ENCODE measurements around the gene ZBTB8OS.

DNA sequence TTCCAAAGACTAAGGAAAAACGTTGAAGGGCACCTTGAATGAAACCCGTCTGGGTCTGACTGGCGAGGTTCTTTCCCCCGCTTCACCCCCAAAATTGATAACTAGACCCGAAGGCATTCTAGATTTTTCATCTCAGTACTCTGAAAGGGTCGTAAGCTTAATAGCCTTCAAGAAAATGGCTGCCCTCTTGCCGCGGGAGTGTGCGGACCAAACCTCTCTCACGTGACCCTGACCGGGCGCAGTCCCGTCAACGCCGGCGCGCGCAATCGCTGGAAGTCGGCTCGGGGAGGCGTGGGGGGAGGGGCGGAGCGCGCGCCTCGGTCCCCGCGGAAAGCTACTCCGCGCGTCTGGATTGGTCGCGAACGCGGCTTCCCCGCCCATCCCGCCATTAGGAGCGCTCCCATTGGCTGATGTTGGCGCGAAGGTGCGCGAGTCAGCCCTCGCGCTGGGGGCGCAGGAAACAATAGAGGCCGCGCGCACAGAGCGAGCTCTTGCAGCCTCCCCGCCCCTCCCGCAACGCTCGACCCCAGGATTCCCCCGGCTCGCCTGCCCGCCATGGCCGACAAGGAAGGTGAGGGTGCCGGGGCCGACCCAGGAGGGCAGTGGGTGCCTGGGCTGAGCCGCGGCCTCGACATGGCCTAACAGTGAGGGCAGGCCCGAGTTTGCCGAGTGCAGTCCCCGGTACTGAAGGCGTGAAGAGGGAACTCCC lies 556 bp upstream of the ZBTB8OS start, which contains the start of gene RBBP4:
- peak; percentile 59 for TF ChIP-seq POLR2A (IDR thresholded peaks at IDR 0.05; ENCODE audit: low read length)
- TF ChIP-seq GATA1 (IDR thresholded peaks at IDR 0.05; ENCODE audit: low read depth, low read length): no peak
